NCI-H345 treated with DMSO at 0.1 percent for 48 hours (cell line): Measurements from ENCODE around the gene FH.

Source experiments
- DNase-seq: peaks from one replicate; lab custom pipeline; 2025; ENCODE audit not compliant: unreplicated experiment; lab: John Stamatoyannopoulos, UW

FH gene

GRCh38 chr1:241460098-241460873 lies 59.3 kb downstream of the FH start:
- DNase-seq: peak; percentile 3

- no peak for DNase-seq
Measured at GRCh38 chr1:241459186-241459802, 60.3 kb downstream of the FH start.

- no peak for DNase-seq
Measured at GRCh38 chr1:241457421-241457820, 62.1 kb downstream of the FH start.

- no peak for DNase-seq
Measured at GRCh38 chr1:241456743-241457142, 62.8 kb downstream of the FH start.

GRCh38 chr1:241453732-241454131 lies 65.8 kb downstream of the FH start:
- no peak for DNase-seq

- DNase-seq: no peak
Measured at GRCh38 chr1:241451956-241452355, 67.6 kb downstream of the FH start.
